Measurements from ENCODE around the gene ASB8.

Gene ASB8, protein sequence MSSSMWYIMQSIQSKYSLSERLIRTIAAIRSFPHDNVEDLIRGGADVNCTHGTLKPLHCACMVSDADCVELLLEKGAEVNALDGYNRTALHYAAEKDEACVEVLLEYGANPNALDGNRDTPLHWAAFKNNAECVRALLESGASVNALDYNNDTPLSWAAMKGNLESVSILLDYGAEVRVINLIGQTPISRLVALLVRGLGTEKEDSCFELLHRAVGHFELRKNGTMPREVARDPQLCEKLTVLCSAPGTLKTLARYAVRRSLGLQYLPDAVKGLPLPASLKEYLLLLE

DNA sequence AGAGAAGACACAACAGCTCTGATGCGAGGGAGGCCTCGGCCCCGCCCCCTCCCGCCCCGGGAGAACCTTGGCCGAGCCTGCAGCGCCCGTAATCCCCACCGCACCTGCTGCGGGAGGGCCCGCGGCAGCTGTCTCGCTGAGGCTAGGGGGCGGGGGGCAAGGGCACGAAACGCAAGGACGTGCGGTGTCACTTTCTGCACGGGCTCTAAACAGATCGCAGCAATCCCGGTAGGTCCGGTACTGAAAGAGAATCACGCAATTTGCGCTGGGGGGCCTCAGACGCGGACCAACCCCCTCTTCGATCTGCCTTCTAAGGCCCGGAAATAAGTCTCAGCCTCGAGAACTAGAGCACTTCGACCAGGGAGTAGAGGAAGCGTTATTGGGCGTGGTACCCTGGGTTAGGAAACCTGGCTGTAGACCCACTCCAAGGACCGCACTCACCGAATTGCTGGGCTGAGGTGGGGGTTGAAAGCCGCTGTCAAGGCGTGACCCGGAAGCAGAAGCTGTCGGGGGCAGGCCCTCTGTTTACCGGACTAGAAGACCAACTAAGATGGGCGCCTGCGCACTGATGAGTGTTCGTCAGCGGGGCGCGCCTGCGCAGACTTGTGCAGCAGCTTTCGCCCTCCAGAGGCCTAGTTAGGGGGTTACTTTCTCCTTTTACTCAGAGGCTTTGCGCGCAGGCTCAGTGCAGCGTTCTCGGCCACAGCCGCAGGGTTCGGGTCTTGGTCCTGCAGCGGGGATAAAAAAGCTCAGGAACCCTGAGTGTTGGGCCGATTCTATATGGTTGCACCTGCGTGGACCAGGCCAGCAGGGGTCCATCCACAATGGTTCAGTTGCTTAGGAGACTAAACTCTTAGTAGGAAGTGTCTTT is at the start of gene ASB8:
TSS of gene ASB8 (minus strand) at position 498 of the 871 bp plus-strand sequence. CDS start 4,019 bp downstream, outside the sequence.
- peak; percentile 98 for DNase-seq

DNA sequence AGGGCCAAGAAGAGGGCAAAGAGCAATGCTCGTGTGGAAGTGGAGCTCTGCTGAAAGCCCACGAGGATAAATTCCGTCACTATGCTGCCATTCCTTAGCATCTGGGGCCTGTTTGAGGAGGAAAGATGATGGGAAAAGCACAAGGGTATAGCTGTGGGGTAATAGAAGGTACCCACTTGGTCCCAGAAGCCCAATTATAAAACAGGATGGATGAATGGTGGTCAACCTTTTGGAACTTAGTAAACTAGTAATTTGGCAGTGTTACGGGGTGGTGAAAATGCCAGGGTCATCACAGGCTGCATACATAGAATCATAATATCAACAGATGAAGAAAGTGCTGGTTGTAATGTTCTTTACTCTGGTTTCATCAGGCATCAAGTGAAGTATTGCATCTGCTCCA is 45.9 kb upstream of the ASB8 start, which contains the start of gene OR10AD1:
TSS of gene OR10AD1 (minus strand) at position 101 of the 400 bp plus-strand sequence. CDS start at position 101, 0 bp downstream.
- DNase-seq = no peak

- DNase-seq = no peak
These were observed 45.5 kb upstream of the ASB8 start for GRCh38 chr12:48202766-48203165.

DNA sequence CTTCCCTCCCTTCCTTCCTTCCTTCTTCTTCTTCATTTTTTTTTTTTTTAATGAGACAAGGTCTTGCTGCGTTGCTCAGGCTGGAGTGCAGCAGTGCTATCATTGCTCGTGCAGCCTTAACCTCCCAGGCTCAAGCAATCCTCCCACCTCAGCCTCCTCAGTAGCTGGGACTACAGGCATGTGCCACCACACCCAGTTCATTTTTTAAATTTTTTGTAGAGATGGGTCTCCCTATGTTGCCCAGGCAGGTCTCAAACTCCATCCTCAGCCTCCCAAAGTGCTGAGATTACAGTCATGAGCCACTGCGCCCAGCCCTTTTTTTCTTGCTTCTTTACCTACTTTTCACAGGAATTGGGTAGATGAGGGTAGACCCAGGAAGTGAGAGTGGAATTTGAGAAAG is 44.2 kb upstream of the ASB8 start:
- DNase-seq = no peak

DNA sequence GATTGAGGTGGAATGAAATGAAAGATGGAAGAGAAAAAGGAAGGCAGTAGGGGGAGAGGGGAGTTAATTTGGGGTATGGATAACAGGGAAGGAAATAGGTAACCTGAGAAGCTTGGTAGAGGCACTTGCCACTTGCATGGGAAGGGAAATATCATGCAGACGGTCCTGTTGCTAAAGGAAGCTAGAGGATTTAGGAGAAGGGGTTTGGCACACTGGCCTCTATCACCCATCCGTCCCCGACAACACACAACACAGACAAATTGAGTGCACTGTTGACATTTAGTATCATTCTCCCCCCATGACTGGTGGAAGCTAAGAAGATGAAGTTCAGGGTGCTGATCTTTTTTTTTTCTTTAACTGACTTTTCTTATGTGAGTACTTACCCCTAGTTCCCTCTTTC is 43.8 kb upstream of the ASB8 start:
- DNase-seq = no peak

- DNase-seq = no peak
These were observed 42.5 kb upstream of the ASB8 start for GRCh38 chr12:48199774-48200221.

DNA sequence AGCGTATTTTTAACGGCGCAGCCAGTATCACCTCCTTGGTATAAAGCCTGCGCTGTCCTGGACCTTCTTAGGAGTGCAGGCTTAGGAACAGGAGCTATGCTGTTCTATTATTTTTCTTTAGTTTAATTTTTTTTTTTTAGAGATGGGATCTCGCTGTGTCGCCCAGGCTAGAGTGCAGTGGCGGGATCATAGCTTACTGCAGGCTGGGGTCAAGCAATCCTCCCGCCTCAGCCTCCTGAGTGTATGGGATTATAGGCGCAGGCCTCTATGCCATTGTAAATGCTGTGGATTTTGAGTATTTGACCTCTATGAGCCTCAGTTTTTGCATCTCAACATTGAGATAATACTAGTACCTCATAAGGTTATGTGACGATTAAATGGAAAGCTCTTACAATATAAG is 41.7 kb upstream of the ASB8 start:
- no peak for DNase-seq

DNA sequence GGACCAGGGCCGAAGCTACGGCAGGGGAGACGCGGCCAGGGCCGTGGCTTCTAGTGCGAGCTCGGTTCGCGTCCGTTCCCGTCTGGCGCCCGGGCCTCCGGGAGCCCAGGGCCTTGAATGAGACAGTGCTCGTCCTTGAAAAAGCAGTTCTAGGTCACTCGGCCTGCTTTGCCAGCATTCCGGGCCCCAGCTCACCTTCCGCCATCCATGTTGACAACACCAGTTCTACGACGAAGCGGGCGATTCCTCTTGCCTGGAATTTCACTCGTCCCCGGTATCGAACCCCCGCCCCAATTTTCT is 41.3 kb upstream of the ASB8 start:
- DNase-seq = peak; percentile 19

DNA sequence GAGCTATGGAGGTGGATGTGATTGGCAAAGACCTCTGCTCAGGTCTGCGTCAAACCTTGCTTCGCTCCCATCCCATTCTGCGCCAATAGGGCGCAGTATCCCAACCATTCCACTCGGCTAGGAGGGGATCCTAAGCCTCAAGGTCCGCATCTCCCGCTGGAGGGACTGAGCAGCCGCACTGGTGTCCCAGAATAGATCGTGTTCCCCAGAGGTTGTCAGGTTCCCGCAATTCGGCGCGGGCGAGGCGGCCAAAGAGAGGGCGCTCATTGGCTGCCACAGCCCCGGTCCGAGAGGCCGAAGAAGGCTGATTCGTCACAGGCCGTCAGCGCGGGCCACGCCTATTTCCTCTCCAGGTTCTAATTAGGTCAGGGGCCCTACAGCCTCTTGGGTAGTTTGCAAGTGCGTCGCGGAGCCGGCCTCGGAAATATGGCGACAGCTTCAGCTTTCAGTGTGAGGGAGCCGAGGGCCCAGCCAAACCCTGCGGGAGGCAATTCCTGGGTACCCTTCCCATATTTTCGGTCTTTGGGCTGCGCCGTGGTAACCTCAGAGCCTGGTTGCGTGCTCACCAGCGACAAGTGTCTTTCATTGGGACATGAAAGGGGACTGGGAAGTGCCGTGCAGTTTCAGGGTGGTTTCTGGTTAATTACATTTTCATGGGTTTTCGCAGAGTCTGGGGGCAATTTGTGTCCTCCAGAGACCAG is 40.8 kb upstream of the ASB8 start:
- DNase-seq = peak; percentile 89

DNA sequence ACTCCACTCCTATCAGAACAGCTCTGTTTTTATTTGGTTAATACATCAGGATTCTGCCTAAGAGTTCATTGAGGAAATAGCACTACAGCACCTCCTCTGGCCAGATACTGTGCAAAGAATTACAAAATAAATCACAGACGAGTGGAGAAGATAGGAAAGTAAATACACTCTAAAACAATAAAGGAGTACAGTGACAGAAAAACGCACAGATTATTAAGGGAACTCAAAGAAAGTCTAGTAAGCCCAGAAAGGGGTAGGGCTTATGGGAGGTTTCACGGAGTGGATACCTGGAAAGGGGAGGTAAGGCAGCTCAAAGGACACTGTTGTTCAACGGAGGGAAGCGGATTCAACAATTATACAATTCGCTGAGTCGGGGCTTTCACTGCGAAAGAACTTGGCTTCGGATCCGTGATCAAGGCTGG is 40.2 kb upstream of the ASB8 start:
- no peak for DNase-seq

DNA sequence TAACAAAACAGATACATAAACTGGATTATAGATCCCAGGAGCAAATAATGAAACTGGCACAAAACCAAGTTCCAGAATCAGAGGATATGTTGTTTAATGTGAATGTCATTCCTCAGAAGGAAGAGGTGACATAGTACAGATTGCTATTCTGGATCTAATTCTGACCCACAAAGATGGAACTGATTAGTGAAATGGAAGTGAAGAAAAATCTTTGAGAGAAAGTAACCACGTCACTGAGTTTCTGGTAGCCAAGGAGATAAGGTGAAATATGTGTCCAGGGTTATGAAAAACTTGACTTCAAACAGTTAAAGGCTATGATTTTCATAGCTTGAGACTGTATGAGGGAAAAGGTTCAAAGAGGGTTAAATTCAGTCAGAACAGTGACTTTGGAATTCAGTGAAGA is 37.5 kb upstream of the ASB8 start:
- DNase-seq = no peak

GRCh38 chr12:48193623-48194022 is 36.3 kb upstream of the ASB8 start:
- no peak for DNase-seq

GRCh38 chr12:48192861-48193260 is 35.5 kb upstream of the ASB8 start:
- no peak for DNase-seq

DNA sequence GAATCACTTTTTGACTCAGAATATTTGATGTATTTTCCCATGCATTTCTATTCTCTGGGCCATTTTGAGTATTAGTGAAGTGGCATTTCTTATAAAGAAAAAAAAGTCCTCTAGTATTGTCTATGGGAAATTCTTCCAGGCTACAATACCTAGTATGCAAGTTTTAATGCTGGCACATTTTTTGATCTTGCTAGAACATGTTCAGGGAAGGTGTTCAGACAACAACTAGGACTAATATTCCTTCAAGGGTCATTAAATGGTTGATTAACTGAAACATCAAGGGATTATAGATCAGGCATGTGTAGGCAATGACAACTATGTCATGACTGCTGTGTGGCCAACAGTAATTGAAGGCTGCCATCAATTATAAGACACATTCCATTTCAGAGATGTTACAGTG is 33.8 kb upstream of the ASB8 start:
- DNase-seq = no peak

GRCh38 chr12:48189331-48190125 is 32.2 kb upstream of the ASB8 start:
- peak; percentile 55 for DNase-seq

DNA sequence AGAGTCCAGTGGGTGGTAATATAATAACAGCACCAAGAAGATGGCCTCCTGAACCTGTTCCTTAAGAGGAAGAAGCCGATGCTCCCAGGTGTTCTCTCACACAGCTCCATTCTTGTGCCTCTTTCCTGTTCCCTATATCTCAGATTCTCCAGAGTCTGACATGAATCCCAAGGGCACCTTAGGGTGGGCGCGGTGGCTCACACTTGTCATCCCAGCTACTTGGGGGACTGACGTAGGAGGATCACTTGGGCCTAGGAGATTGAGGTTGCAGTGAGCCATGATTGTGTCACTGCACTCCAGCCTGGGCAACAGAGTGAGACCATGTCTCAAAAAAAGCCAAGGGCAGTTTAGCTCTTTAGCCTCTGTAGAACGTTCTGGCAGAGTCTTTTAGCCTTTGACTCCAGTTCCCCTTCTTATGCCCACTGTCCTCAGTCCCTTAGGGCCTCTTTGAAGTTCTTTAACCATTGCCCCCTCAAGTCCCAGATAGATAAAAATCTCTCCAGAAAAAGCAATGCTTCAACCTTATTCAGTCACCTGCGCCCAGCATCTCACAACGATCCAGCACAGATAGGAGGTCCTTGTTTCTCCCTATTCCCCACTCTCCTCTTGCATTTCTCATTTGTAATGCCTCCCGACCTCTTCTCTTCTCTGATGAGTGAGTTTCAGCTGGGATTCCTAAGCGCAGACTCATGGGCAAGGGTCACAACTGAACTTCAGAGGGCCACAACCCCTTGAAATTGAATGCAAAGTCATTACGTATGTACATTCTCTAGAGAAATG is 30.8 kb upstream of the ASB8 start:
- DNase-seq = no peak

DNA sequence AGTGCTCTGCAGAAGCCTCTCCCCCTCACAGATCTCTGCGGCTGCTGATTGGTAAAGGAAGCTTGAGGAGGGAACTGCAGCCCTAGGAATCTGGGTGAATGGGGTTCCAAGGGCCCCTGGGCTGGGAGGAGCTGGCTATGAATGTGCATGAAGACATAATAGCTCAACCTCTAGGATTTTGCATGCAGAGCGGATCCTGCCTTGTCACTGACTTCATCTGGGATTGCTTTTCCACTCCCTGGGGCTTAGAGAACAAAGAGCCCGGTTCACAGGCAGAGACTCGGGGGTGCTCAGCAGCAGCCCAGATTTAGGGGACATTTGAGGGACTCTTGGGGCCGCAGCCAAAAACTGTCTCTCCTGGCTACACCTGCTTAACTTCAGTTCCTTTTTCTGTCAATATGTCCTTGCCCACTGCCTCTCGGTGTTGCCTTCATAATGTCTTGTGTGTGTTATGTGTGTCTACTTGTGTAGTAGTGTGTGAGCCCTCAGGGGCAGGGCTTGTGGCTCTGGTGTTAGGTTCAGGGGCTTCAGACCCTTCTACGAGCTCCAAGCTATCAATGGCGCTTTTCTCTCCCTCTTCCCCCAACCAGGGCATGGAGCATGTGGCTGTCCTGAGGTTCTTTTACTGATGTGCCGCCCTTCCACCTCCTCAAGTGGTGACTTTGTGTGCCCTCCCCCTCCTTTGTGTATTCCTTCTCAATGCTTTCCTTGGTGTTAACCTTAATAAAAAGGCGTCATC is 28.0 kb upstream of the ASB8 start:
- no peak for DNase-seq

GRCh38 chr12:48184549-48184922 is 27.2 kb upstream of the ASB8 start:
- DNase-seq = no peak

- DNase-seq = peak; percentile 9
These were observed 26.7 kb upstream of the ASB8 start for GRCh38 chr12:48183876-48184548.

DNA sequence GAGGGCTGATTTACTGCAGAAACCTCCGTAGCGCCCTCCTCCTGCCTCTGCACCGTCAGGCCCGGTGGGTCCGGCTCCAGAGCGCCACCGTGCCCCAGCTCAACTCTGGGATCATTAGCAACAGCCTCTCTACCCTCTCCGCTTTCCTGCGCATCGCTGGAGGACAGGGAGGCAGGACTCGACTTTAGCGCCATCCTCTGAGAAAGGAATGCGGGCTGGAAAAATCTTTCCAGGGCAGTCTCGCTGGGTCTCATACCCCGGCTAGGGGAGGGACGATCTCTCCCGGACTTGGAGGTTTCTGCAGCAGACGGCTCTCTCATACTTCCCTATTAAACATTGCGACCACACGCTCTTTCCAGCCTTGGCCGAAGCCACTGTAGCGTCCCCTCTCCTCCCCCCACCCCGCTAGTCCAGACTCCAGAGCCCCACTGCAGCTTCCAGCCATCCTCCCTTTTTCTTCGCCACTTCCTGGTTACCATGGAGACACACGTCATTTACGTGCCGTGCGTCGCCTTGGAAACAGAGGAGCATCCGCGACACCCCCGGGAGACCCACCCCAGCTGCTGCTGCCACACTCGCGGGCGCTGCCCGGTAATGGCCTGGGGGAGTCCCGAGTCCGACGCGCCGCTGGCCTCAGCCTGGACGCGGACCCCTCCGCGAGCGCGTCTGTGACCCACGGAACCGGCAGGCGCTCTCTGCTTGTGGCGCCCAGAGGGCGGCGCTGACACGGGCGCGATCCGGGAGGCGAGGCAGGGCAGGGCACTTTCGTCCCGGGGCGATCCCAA is 26.0 kb upstream of the ASB8 start, which contains the start of gene CCDC184:
TSS of gene CCDC184 (plus strand) at position 554 of the 785 bp plus-strand sequence. CDS start 479 bp downstream, outside the sequence.
- peak; percentile 68 for DNase-seq
